Islet precursor cell (in vitro differentiated cells): Measurements from ENCODE around the gene FAM135A.
"Not testable (repeated sequence)": the region's sequence is repeated elsewhere in the genome, so short reads cannot be mapped to it uniquely, and the experiment has no call there.

ENCODE experiments used
- DNase-seq: peaks from one replicate; pipeline ENCODE4 v3.0.0-alpha.2; 2018

Gene FAM135A

GRCh38 chr6:70396796-70397729 is 16.2 kb upstream of the FAM135A start:
- DNase-seq, result peak; percentile 53

- DNase-seq, result peak; percentile 79
These were observed 14.3 kb upstream of the FAM135A start for GRCh38 chr6:70398783-70399728.

GRCh38 chr6:70404658-70405057 is 8.7 kb upstream of the FAM135A start:
- DNase-seq, result no peak

GRCh38 chr6:70409216-70409615 is 4.1 kb upstream of the FAM135A start:
- no peak for DNase-seq

GRCh38 chr6:70411542-70412251 is 1.6 kb upstream of the FAM135A start:
- DNase-seq, result no peak

GRCh38 chr6:70412252-70413113 is 825 bp upstream of the FAM135A start:
- DNase-seq, result no peak

- peak; percentile 53 for DNase-seq
These were observed 735 bp downstream of the FAM135A start for GRCh38 chr6:70413992-70414494.

- DNase-seq, result no peak
These were observed 1.5 kb downstream of the FAM135A start for GRCh38 chr6:70414813-70415212.

- no peak for DNase-seq
These were observed 1.9 kb downstream of the FAM135A start for GRCh38 chr6:70415247-70415646.

- no peak for DNase-seq
These were observed 2.4 kb downstream of the FAM135A start for GRCh38 chr6:70415660-70416059.

- DNase-seq, result no peak
These were observed 8.2 kb downstream of the FAM135A start for GRCh38 chr6:70421509-70421908.

- DNase-seq, result no peak
These were observed 10.2 kb downstream of the FAM135A start for GRCh38 chr6:70423189-70424134.

- no peak for DNase-seq
These were observed 11.0 kb downstream of the FAM135A start for GRCh38 chr6:70424291-70424690.

GRCh38 chr6:70436320-70436719 is 23.0 kb downstream of the FAM135A start:
- no peak for DNase-seq

- no peak for DNase-seq
These were observed 31.7 kb downstream of the FAM135A start for GRCh38 chr6:70445001-70445400.

- DNase-seq, result not testable (repeated sequence)
These were observed 34.2 kb downstream of the FAM135A start for GRCh38 chr6:70447343-70448070.

- DNase-seq, result not testable (repeated sequence)
These were observed 40.6 kb downstream of the FAM135A start for GRCh38 chr6:70453899-70454298.

- DNase-seq, result no peak
These were observed 43.4 kb downstream of the FAM135A start for GRCh38 chr6:70456735-70457134.

- no peak for DNase-seq
These were observed 45.9 kb downstream of the FAM135A start for GRCh38 chr6:70459235-70459634.

- DNase-seq, result not testable (repeated sequence)
These were observed 46.4 kb downstream of the FAM135A start for GRCh38 chr6:70459699-70460098.
